Astrocyte (in vitro differentiated cells and primary cell): ENCODE results near the gene FANCE.

ENCODE experiments used
- EZH2 ChIP-seq: IDR thresholded peaks from 2 replicates; pipeline ENCODE4 v1.6.1; 2012; ENCODE audit warnings: mild to moderate bottlenecking, low read length, inconsistent platforms; ENCODE audit not compliant: insufficient read depth
- TF ChIP-seq, protein P1 (sequence below): IDR thresholded peaks from 2 replicates; pipeline ENCODE4 v1.5.1; 2011; ENCODE audit warnings: low read depth, mild to moderate bottlenecking, inconsistent platforms, low read length, moderate library complexity; ENCODE audit not compliant: insufficient read depth

DNA sequence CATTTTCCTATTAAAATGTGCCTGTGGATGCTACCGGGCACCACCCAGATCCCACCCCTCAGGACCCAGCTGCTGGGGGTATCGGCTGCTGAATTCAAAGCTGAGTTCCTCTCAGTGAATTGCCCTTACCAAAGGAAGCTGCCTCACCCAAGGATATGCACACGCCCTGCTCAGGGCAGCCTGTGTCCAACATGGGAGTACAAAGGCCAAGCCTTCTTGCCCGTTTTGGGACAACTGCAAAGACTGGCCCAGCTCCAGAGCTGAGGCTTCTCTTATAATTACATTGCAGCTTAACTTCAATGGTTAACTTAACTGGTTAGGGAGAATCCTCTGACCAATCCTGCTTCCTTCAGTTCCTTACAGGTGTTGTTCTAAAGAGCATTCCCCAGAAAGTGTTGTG lies 19.8 kb upstream of the FANCE start:
- TF ChIP-seq, protein P1, sequence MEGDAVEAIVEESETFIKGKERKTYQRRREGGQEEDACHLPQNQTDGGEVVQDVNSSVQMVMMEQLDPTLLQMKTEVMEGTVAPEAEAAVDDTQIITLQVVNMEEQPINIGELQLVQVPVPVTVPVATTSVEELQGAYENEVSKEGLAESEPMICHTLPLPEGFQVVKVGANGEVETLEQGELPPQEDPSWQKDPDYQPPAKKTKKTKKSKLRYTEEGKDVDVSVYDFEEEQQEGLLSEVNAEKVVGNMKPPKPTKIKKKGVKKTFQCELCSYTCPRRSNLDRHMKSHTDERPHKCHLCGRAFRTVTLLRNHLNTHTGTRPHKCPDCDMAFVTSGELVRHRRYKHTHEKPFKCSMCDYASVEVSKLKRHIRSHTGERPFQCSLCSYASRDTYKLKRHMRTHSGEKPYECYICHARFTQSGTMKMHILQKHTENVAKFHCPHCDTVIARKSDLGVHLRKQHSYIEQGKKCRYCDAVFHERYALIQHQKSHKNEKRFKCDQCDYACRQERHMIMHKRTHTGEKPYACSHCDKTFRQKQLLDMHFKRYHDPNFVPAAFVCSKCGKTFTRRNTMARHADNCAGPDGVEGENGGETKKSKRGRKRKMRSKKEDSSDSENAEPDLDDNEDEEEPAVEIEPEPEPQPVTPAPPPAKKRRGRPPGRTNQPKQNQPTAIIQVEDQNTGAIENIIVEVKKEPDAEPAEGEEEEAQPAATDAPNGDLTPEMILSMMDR = no peak
- TF ChIP-seq EZH2 = no peak
